GM18526 (cell line): ENCODE measurements around the gene SNU13.

ENCODE experiments used
- POLR2A ChIP-seq: IDR thresholded peaks from 3 replicates; pipeline ENCODE4 v1.6.1; 2011; ENCODE audit not compliant: insufficient read length; ENCODE audit errors: extremely low read depth

The SNU13 gene

GRCh38 chr22:41683616-41684015 lies 5.1 kb downstream of the SNU13 start:
- TF ChIP-seq POLR2A, result no peak

- TF ChIP-seq POLR2A, result no peak
Observed at GRCh38 chr22:41683052-41683451, 5.6 kb downstream of the SNU13 start.

- peak; percentile 50 for TF ChIP-seq POLR2A
Observed at GRCh38 chr22:41682033-41682807, 6.4 kb downstream of the SNU13 start.

GRCh38 chr22:41681616-41682015 lies 7.1 kb downstream of the SNU13 start:
- TF ChIP-seq POLR2A, result no peak

- no peak for TF ChIP-seq POLR2A
Observed at GRCh38 chr22:41676134-41676533, 12.5 kb downstream of the SNU13 start.

GRCh38 chr22:41674846-41675340 lies 13.8 kb downstream of the SNU13 start:
- no peak for TF ChIP-seq POLR2A

- TF ChIP-seq POLR2A, result no peak
Observed at GRCh38 chr22:41672780-41673509, 15.7 kb downstream of the SNU13 start.

GRCh38 chr22:41668971-41669911 lies 19.4 kb downstream of the SNU13 start:
- TF ChIP-seq POLR2A, result no peak

- TF ChIP-seq POLR2A, result no peak
Observed at GRCh38 chr22:41664951-41665350, 23.7 kb downstream of the SNU13 start.

- no peak for TF ChIP-seq POLR2A
Observed at GRCh38 chr22:41664490-41664889, 24.2 kb downstream of the SNU13 start.

- TF ChIP-seq POLR2A, result no peak
Observed at GRCh38 chr22:41661713-41662112, 27.0 kb downstream of the SNU13 start.

- TF ChIP-seq POLR2A, result no peak
Observed at GRCh38 chr22:41661088-41661487, 27.6 kb downstream of the SNU13 start.

- no peak for TF ChIP-seq POLR2A
Observed at GRCh38 chr22:41660416-41660815, 28.3 kb downstream of the SNU13 start.

- no peak for TF ChIP-seq POLR2A
Observed at GRCh38 chr22:41659941-41660340, 28.7 kb downstream of the SNU13 start.

- no peak for TF ChIP-seq POLR2A
Observed at GRCh38 chr22:41658869-41659268, 29.8 kb downstream of the SNU13 start.
